Stimulated activated CD4-positive, alpha-beta T cell treated with anti-CD3 and anti-CD28 coated beads, Interleukin-4, amount 100 ng/mL, for 1 hour (primary cell): ENCODE results near the gene OTUD4.
"Not testable (repeated sequence)": the region's sequence is repeated elsewhere in the genome, so short reads cannot be mapped to it uniquely, and the experiment has no call there.

ENCODE experiments used
- DNase-seq: peaks from one replicate; pipeline ENCODE4 v3.0.0-alpha.2; 2020

The OTUD4 gene

GRCh38 chr4:145179281-145179860 is 1.0 kb downstream of the OTUD4 start:
- DNase-seq: peak; percentile 77

DNA sequence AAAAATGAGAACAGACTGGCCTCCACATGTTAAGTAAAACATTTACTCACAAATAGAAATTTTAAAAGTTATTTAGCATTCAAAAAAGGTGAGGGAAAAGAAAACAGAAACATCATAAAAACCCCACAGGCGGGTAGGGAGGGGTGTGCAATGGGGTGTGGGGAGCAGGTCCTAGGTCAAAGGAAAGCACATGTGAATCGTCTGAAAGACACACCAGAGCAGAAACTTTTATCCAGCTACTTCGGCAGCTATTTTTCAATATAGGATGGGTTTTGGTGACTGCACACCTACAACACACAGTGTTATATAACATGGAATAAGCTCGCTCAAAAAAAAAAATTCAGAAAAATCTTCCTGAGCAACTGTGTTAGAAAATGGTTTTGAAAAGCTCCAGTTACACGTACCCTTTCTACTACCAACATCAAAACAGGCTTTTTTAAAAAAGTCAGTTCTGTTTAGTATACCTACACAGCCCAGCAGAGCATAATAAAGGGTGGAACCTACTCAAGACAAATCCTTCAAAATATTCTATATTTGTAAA is 1.6 kb downstream of the OTUD4 start:
- DNase-seq: no peak

DNA sequence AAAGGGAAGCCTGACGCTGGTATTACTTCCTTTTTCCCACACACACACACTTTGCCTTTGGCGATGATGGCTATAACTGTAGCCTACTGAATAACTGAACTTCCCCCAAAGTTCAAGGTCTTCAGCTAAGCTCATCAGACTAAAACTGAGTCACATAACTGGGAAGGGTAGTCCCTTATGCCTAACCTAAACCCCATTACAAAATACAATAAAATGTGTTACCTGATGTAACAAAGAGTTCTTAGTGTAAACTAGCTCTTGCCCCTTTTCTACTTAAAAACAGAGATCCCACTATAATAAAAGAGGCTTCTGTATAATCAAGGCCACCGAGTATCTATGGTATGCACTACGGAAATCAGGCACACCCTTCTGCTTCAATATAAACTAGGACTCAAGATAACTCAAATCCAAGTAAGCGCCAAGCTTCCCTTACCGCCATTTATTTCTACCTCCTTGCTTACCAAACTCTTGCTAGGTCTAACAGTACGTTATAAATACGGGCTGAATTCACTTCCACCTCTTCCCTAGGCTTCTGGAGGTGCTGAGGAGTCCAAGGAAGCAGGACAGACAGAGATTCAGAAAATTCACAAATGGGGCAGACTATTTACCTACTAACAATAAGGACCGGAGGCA is 2.4 kb downstream of the OTUD4 start:
- no peak for DNase-seq

GRCh38 chr4:145177511-145177905 is 2.9 kb downstream of the OTUD4 start:
- DNase-seq: no peak

DNA sequence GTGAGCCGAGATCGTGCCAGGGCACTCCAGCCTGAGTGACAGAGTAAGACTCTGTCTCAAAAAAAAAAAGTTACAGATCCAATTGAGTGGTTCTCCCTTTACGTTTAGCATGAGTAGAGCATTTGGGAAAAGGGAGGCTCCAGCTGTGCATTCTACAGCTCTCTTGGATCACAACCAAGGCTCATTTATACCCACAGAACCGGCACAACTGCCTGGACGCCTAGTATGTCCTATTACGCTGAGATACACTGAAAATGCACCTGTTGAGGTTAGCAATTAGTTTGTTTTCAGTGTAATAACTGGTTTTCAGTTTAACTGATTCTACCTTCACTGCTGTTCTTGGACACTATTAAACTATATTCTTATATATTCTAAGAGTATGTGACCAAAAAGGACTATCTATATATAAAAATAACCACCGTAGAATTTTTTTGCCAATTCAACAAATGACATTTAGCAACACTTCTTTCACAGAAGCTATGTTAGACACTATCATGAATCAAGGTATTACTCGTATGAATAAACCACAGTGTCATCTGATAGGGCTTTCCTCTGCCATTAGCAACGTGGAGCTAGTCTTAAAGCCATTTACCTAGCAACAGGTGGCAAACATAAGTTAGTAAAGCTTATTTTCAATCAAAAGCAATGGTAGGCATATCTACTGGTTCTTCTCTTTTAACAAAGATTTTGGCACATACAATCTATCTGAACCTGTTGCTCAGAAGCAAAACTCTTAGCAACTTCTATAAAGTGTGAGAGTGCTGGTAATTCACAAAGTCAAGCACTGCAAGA is 3.6 kb downstream of the OTUD4 start:
- no peak for DNase-seq

DNA sequence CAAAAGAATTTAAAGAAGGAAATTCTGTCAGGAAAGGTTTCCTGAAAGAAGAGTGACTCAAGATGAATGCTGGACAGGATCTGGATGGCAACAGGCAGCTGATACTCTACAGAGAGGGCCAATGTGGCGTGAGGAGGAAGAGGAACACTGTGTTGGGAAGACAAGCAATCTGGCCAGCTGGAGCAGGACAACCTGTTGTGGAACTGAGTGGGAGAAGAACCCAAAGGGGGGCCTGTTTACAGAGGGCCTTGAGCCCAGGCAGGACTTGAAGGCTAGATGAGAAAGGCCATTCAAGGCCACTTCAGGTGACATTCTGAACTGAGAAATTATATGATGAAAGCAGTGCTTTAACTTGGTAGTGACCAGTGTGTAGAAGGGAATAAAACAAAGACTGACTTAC is 8.5 kb downstream of the OTUD4 start:
- DNase-seq: no peak

- DNase-seq: no peak
Observed at GRCh38 chr4:145170223-145170622, 10.2 kb downstream of the OTUD4 start.

GRCh38 chr4:145168581-145169187 is 11.7 kb downstream of the OTUD4 start:
- no peak for DNase-seq

DNA sequence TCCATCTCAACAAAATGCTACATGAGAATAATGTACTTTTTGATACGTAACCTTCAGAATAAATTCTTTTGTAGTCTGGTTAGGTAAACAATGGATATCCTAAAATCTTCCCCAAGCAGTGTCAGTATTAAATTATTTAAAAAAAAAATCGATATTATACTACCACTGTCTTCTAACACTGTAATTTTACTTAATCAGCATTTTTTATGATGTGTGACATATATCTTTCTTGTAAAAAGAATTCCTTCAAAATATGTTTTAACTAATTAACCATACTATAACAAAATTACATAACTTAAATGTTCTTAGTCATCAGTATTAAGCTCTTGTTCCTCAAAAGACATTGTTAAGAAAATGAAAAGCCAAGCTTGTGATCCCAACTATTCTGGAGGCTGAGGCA is 12.5 kb downstream of the OTUD4 start:
- no peak for DNase-seq

GRCh38 chr4:145161549-145161948 is 18.8 kb downstream of the OTUD4 start:
- DNase-seq: no peak

- no peak for DNase-seq
Observed at GRCh38 chr4:145156986-145157385, 23.4 kb downstream of the OTUD4 start.

GRCh38 chr4:145155268-145155870 is 25.0 kb downstream of the OTUD4 start:
- no peak for DNase-seq

DNA sequence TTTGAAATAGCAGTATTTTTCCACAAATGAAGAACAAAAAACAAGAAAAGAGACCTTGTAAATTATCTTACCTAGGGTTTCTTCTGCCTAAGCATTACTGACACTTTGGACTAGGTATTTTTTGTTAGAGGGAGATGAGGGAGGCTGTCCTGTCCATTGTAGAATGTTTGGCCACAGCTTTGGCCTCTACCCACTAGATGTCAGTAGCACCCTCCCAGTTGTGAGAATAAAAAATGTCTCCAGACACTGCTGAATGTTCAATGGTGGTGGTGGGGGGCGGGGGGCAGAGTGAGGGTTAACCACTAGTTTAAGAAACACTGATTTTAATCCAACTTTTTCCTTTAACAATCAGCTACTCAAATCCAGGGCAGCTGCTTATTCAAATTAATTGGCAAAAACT is 25.8 kb downstream of the OTUD4 start:
- DNase-seq: no peak

DNA sequence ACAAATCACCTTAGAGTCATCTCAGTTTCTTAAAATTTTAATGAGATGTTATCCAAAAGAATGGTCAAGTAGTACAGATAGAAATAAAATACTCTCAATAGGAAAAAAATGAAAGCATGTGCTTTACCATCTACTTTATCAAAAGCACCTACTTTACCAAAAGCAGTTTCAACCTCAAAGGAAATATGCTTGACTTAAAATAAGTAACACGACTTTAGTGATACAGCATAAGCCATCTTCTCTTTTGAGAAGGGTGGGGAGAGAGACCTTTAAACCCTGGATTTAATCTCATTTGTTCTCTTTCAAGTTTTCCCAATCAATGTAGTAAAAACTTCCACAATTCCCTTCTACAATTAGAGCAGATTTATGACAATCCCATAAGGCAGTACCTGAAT is 26.5 kb downstream of the OTUD4 start:
- no peak for DNase-seq

- no peak for DNase-seq
Observed at GRCh38 chr4:145153181-145153903, 27.0 kb downstream of the OTUD4 start.

DNA sequence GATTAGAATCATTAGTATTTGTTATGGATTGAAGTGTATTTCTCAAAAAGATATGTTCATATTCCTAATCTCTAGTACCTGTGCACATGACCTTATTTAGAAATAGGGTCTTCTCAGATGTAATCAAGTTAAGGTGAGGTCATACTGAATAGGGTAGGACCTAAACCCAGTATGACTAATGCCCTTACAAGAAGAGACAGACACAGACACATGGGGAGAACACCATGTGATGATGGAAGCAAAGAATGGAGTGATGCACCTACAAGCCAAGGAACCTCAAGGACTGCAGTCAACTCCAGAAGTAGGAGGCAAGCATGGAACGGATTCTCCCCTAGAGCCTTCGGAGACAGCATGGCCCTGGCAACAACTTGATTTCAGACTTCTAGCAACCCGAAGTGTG is 31.4 kb downstream of the OTUD4 start:
- no peak for DNase-seq

DNA sequence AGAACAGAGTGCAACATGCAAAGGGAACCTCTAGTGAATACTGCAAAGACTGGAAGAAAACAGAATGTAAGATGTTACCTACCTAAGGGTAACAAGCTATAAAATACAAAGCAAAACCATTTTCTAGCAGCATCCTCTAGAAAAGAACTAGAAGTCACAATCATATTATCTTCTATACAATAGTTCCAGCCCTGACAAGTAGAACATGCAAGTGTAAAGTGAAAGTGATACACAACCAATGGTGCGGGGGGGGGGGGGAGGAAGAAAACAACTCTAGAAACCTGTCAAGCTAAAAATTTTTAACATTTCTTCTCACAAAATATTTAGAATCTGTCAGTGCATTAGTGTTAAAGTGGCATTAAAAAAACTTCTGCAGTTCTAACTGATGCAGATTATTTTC is 44.2 kb downstream of the OTUD4 start:
- not testable (repeated sequence) for DNase-seq

- DNase-seq: no peak
Observed at GRCh38 chr4:145132511-145133098, 47.8 kb downstream of the OTUD4 start.

- DNase-seq: no peak
Observed at GRCh38 chr4:145131848-145132247, 48.5 kb downstream of the OTUD4 start.

- no peak for DNase-seq
Observed at GRCh38 chr4:145130788-145131399, 49.5 kb downstream of the OTUD4 start.

GRCh38 chr4:145130130-145130529 is 50.3 kb downstream of the OTUD4 start:
- no peak for DNase-seq

- DNase-seq: no peak
Observed at GRCh38 chr4:145125396-145125795, 55.0 kb downstream of the OTUD4 start.
